HG03457 (cell line): ENCODE results near the gene KRT14.
"Not testable (repeated sequence)": the region's sequence is repeated elsewhere in the genome, so short reads cannot be mapped to it uniquely, and the experiment has no call there.

Experiments used
- ATAC-seq: cut with Tn5 transposase; IDR thresholded peaks from one replicate; pipeline ENCODE4 v1.9.1; 2021; ENCODE audit warnings: moderate number of reproducible peaks; ENCODE audit not compliant: unreplicated experiment

The KRT14 gene

GRCh38 chr17:41580244-41580575 is 6.5 kb downstream of the KRT14 start:
- no peak for ATAC-seq

- no peak for ATAC-seq
Measured at GRCh38 chr17:41579484-41580243, 7.0 kb downstream of the KRT14 start.

- ATAC-seq = no peak
Measured at GRCh38 chr17:41578971-41579370, 7.7 kb downstream of the KRT14 start.

- no peak for ATAC-seq
Measured at GRCh38 chr17:41578538-41578937, 8.2 kb downstream of the KRT14 start.

GRCh38 chr17:41576740-41577139 is 10.0 kb downstream of the KRT14 start:
- not testable (repeated sequence) for ATAC-seq

GRCh38 chr17:41575336-41575735 is 11.4 kb downstream of the KRT14 start:
- no peak for ATAC-seq

GRCh38 chr17:41571561-41572434 is 14.9 kb downstream of the KRT14 start, which contains the start of gene KRT9:
KRT9 (minus strand) TSS chr17:41572059; CDS start chr17:41571992, 67 bp downstream.
- ATAC-seq = no peak

GRCh38 chr17:41567317-41567716 is 19.4 kb downstream of the KRT14 start:
- no peak for ATAC-seq

- no peak for ATAC-seq
Measured at GRCh38 chr17:41565338-41565737, 21.4 kb downstream of the KRT14 start.

- ATAC-seq = no peak
Measured at GRCh38 chr17:41563607-41564170, 23.0 kb downstream of the KRT14 start.

GRCh38 chr17:41561554-41561953 is 25.1 kb downstream of the KRT14 start:
- no peak for ATAC-seq

GRCh38 chr17:41559548-41559947 is 27.1 kb downstream of the KRT14 start:
- no peak for ATAC-seq

GRCh38 chr17:41556931-41557330 is 29.8 kb downstream of the KRT14 start:
- ATAC-seq = no peak

- no peak for ATAC-seq
Measured at GRCh38 chr17:41556306-41556705, 30.4 kb downstream of the KRT14 start.

GRCh38 chr17:41555105-41555887 is 31.4 kb downstream of the KRT14 start:
- ATAC-seq = no peak

- no peak for ATAC-seq
Measured at GRCh38 chr17:41553987-41554680, 32.6 kb downstream of the KRT14 start.

- ATAC-seq = no peak
Measured at GRCh38 chr17:41553176-41553575, 33.5 kb downstream of the KRT14 start.

GRCh38 chr17:41552455-41552854 is 34.2 kb downstream of the KRT14 start:
- ATAC-seq = no peak

- no peak for ATAC-seq
Measured at GRCh38 chr17:41551365-41551764, 35.3 kb downstream of the KRT14 start.

GRCh38 chr17:41549596-41550039 is 37.1 kb downstream of the KRT14 start:
- no peak for ATAC-seq
